Tibial artery (tissue), 4 donors: Measurements from ENCODE around the gene PLP1.

ENCODE experiments used
- DNase-seq, 2 donors: peaks; one replicate each; pipeline ENCODE4 v3.0.0-alpha.2; 2019
- H3K27ac ChIP-seq, 2 donors: fragments of 200-600 bp; sonication (generic) in 1 of 2; 1 replicate in 1 of 2; 2 replicates in 1 of 2; pipeline ENCODE4 v1.5.1; 2018 to 2019; ENCODE audit warnings: mild to moderate bottlenecking in 1 of 2
- H3K27me3 ChIP-seq, 2 donors: fragments of 200-600 bp; sonication (generic) in 1 of 2; one replicate each; pipeline versions ENCODE4 v1.5.1 to v1.6.0; 2016 to 2019
- H3K36me3 ChIP-seq, 3 donors: fragments of 200-600 bp; sonication (generic) in 2 of 3; one replicate each; pipeline ENCODE4 v1.5.1; 2016 to 2019; ENCODE audit warnings: mild to moderate bottlenecking in 2 of 3
- H3K4me1 ChIP-seq, 4 donors: fragments of 200-600 bp; sonication (generic) in 2 of 4; 1 replicate in 3 of 4; 2 replicates in 1 of 4; pipeline ENCODE4 v1.5.1; 2016 to 2019
- H3K4me3 ChIP-seq, 2 donors: fragments of 200-600 bp; sonication (generic) in 1 of 2; 1 replicate in 1 of 2; 2 replicates in 1 of 2; pipeline ENCODE4 v1.5.1; 2018 to 2019; ENCODE audit warnings: mild to moderate bottlenecking in 2 of 2
- H3K9me3 ChIP-seq, 3 donors: fragments of 200-600 bp; sonication (generic) in 1 of 3; one replicate each; pipeline ENCODE4 v1.5.1; 2016 to 2019
- CTCF ChIP-seq, 2 experiments: fragments of 200-600 bp in 1 of 2; fragments of 450-650 bp in 1 of 2; IDR thresholded peaks; one replicate each; pipeline ENCODE4 v1.5.1; 2017 to 2019; ENCODE audit warnings: antibody characterized with exemption in 2 of 2, mild to moderate bottlenecking in 1 of 2, moderate library complexity in 1 of 2
- intact Hi-C: fragments of 100-400 bp; cut with DNase I; formaldehyde crosslinking; loops from one replicate; pipeline ENCODE4 v1.15.0; 2023; ENCODE audit warnings: low total_unique reads

The PLP1 gene

DNA sequence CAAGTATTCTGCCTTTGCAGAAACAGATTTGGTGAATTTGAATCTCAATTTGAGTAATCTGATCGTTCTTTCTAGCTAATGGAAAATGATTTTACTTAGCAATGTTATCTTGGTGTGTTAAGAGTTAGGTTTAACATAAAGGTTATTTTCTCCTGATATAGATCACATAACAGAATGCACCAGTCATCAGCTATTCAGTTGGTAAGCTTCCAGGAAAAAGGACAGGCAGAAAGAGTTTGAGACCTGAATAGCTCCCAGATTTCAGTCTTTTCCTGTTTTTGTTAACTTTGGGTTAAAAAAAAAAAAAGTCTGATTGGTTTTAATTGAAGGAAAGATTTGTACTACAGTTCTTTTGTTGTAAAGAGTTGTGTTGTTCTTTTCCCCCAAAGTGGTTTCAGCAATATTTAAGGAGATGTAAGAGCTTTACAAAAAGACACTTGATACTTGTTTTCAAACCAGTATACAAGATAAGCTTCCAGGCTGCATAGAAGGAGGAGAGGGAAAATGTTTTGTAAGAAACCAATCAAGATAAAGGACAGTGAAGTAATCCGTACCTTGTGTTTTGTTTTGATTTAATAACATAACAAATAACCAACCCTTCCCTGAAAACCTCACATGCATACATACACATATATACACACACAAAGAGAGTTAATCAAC, 15.3 kb downstream of the PLP1 start:
- no peak overlapping the region for H3K4me3 ChIP-seq
- no peaks in the 10 kb centered on the region for H3K27me3 ChIP-seq
- H3K36me3 ChIP-seq, result no peaks in the 10 kb centered on the region
- peaks cover 0 to 4% (median 0%) of the 10 kb centered on the region in 4 donors for H3K4me1 ChIP-seq
- intact Hi-C loops, result no loop called here
- H3K27ac ChIP-seq, result no peak overlapping the region
- no peak for TF ChIP-seq CTCF (IDR thresholded peaks at IDR 0.05)
- no peaks in the 10 kb centered on the region for H3K9me3 ChIP-seq
- no peak for DNase-seq

DNA sequence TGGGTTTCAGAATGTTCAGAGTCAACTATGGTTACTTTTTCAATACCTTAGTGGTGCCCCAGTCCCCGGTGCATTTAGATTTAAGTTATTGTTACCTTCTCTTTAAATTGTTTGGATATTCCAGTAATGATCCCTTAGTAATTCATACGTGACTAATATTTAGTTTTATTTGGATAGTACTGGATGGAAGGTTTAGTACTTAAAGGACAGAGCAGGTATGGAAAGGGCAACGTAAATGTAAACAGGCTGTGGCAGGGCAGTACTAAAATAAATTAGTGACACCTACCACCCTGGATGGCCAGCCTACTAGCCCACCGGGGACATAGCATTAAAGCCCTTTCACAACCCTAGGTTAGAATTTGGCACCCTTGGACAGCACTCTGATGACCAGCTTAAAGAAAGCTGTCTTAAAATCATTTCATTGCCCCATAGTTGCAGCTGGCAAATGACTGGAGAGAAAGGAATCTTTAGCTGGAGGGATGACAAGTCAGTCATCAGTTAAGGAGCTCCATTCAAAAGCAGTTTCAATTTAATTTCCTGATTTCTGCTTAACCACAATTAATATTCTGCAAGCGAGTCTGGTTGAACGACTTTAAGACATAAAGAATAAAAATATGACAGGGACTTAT, 16.4 kb downstream of the PLP1 start:
- Histone ChIP-seq H3K36me3 (no peaks in the 10 kb centered on the region), H3K4me1 (peaks cover 0 to 4% (median 0%) of the 10 kb centered on the region in 4 donors), H3K27me3 (no peaks in the 10 kb centered on the region), H3K27ac (no peak overlapping the region), H3K4me3 (no peak overlapping the region), H3K9me3 (no peaks in the 10 kb centered on the region)
- DNase-seq, result no peak
- TF ChIP-seq CTCF (IDR thresholded peaks at IDR 0.05), result no peak
- intact Hi-C loops, result no loop called here

- no peak overlapping the region for H3K4me3 ChIP-seq
- no peak overlapping the region for H3K27ac ChIP-seq
- intact Hi-C loops, result no loop called here
- no peaks in the 10 kb centered on the region for H3K36me3 ChIP-seq
- no peaks in the 10 kb centered on the region for H3K27me3 ChIP-seq
- H3K9me3 ChIP-seq, result no peaks in the 10 kb centered on the region
- peaks cover 0 to 4% (median 0%) of the 10 kb centered on the region in 4 donors for H3K4me1 ChIP-seq
- no peak for DNase-seq
- TF ChIP-seq CTCF (IDR thresholded peaks at IDR 0.05), result no peak
These were observed 16.9 kb downstream of the PLP1 start for GRCh38 chrX:103793545-103793940.

GRCh38 chrX:103794119-103794518, 17.5 kb downstream of the PLP1 start:
- Histone ChIP-seq H3K4me1 (peaks cover 0 to 4% (median 0%) of the 10 kb centered on the region in 4 donors), H3K4me3 (no peak overlapping the region), H3K36me3 (no peaks in the 10 kb centered on the region), H3K9me3 (no peaks in the 10 kb centered on the region), H3K27me3 (no peaks in the 10 kb centered on the region), H3K27ac (no peak overlapping the region)
- no peak for TF ChIP-seq CTCF (IDR thresholded peaks at IDR 0.05)
- intact Hi-C loops, result loop anchor here (2.0 kb wide), 1 partner anchor 37 kb away; no protein-coding TSS in a partner anchor
- DNase-seq, result no peak

- H3K27ac ChIP-seq, result no peak overlapping the region
- intact Hi-C loops, result no loop called here
- no peaks in the 10 kb centered on the region for H3K27me3 ChIP-seq
These were observed 21.1 kb downstream of the PLP1 start for GRCh38 chrX:103797691-103798090.

More at GRCh38 chrX:103797691-103798090, 21.1 kb downstream of the PLP1 start:
- H3K4me3 ChIP-seq, result no peak overlapping the region
- no peak for DNase-seq
- H3K9me3 ChIP-seq, result no peaks in the 10 kb centered on the region
- peaks cover 0 to 4% (median 0%) of the 10 kb centered on the region in 4 donors for H3K4me1 ChIP-seq
- TF ChIP-seq CTCF (IDR thresholded peaks at IDR 0.05), result no peak
- no peaks in the 10 kb centered on the region for H3K36me3 ChIP-seq
